GM12873 (cell line): ENCODE data around the gene FBXO39.

Experiments used
- CTCF ChIP-seq: IDR thresholded peaks from 2 replicates; pipeline ENCODE4 v1.5.1; 2012; ENCODE audit warnings: low read depth, mild to moderate bottlenecking, moderate library complexity, low read length, control low read depth; ENCODE audit not compliant: insufficient read depth; ENCODE audit errors: missing control alignments

The FBXO39 gene

GRCh38 chr17:6815775-6816174 is 39.8 kb downstream of the FBXO39 start:
- no peak for TF ChIP-seq CTCF

GRCh38 chr17:6818938-6819337 is 42.9 kb downstream of the FBXO39 start:
- no peak for TF ChIP-seq CTCF

GRCh38 chr17:6823011-6823442 is 47.0 kb downstream of the FBXO39 start:
- TF ChIP-seq CTCF, result no peak

GRCh38 chr17:6830383-6830986 is 54.5 kb downstream of the FBXO39 start:
- no peak for TF ChIP-seq CTCF

GRCh38 chr17:6831661-6832263 is 55.7 kb downstream of the FBXO39 start, which contains the start of gene TEKT1:
TEKT1 (minus strand) TSS chr17:6831729; CDS start chr17:6830376, 1,353 bp downstream.
- TF ChIP-seq CTCF, result no peak
